Cortex of kidney (tissue), 1 donor: ENCODE results near the gene MRFAP1L1.
"Not testable (repeated sequence)": the region's sequence is repeated elsewhere in the genome, so short reads cannot be mapped to it uniquely, and the experiment has no call there.

ENCODE experiments used
- DNase-seq: peaks from one replicate; lab custom pipeline; 2025; lab: John Stamatoyannopoulos, UW

MRFAP1L1 gene

GRCh38 chr4:6688879-6689505, 20.7 kb downstream of the MRFAP1L1 start:
- no peak for DNase-seq

- DNase-seq: no peak
Measured at GRCh38 chr4:6687947-6688878, 21.5 kb downstream of the MRFAP1L1 start.

- no peak for DNase-seq
Measured at GRCh38 chr4:6686104-6686787, 23.4 kb downstream of the MRFAP1L1 start.

GRCh38 chr4:6684656-6685055, 25.0 kb downstream of the MRFAP1L1 start:
- DNase-seq: no peak

GRCh38 chr4:6682862-6683590, 26.6 kb downstream of the MRFAP1L1 start:
- DNase-seq: no peak

GRCh38 chr4:6681191-6681590, 28.5 kb downstream of the MRFAP1L1 start:
- no peak for DNase-seq

- no peak for DNase-seq
Measured at GRCh38 chr4:6680372-6681034, 29.2 kb downstream of the MRFAP1L1 start.

- DNase-seq: no peak
Measured at GRCh38 chr4:6676722-6677558, 32.7 kb downstream of the MRFAP1L1 start.

- DNase-seq: no peak
Measured at GRCh38 chr4:6674500-6675149, 35.0 kb downstream of the MRFAP1L1 start.

- no peak for DNase-seq
Measured at GRCh38 chr4:6673660-6674499, 35.8 kb downstream of the MRFAP1L1 start.

GRCh38 chr4:6673191-6673659, 36.4 kb downstream of the MRFAP1L1 start:
- not testable (repeated sequence) for DNase-seq

GRCh38 chr4:6672541-6673190, 37.0 kb downstream of the MRFAP1L1 start:
- DNase-seq: not testable (repeated sequence)

GRCh38 chr4:6672131-6672530, 37.5 kb downstream of the MRFAP1L1 start:
- DNase-seq: no peak

GRCh38 chr4:6671648-6672047, 38.0 kb downstream of the MRFAP1L1 start:
- no peak for DNase-seq

- no peak for DNase-seq
Measured at GRCh38 chr4:6668391-6668790, 41.3 kb downstream of the MRFAP1L1 start.

- DNase-seq: no peak
Measured at GRCh38 chr4:6665320-6665654, 44.4 kb downstream of the MRFAP1L1 start.

- DNase-seq: no peak
Measured at GRCh38 chr4:6663596-6664393, 45.9 kb downstream of the MRFAP1L1 start.

- DNase-seq: no peak
Measured at GRCh38 chr4:6662591-6662990, 47.1 kb downstream of the MRFAP1L1 start.
